Fibroblast of lung (primary cell): Measurements from ENCODE around the gene CAPZB. TPM values are rescaled to one million over a fixed set of nuclear protein-coding genes. Genes with fewer than 3 reads are reported as not detected.

Experiments
- DNase-seq, 2 donors: peaks; one replicate each; pipeline versions ENCODE4 v3.0.0 to v3.0.0-alpha.2; 2010; ENCODE audit warnings: low read depth in 2 of 2
- H2AFZ ChIP-seq: 2 replicates; pipeline ENCODE4 v1.5.1; 2012; ENCODE audit warnings: low read length, control low read depth, inconsistent platforms
- H3K27ac ChIP-seq: 2 replicates; pipeline ENCODE4 v1.5.1; 2011; ENCODE audit warnings: low read length, control low read depth; ENCODE audit not compliant: insufficient read depth
- H3K27me3 ChIP-seq: 2 replicates; pipeline ENCODE4 v1.5.1; 2011; ENCODE audit warnings: mild to moderate bottlenecking, low read length; ENCODE audit not compliant: control insufficient read depth, insufficient read depth
- H3K36me3 ChIP-seq: 2 replicates; pipeline ENCODE4 v1.5.1; 2011; ENCODE audit warnings: low read length; ENCODE audit not compliant: control insufficient read depth, insufficient read depth
- H3K4me1 ChIP-seq: 2 replicates; pipeline ENCODE4 v1.5.1; 2011; ENCODE audit warnings: low read length; ENCODE audit not compliant: control insufficient read depth, insufficient read depth; ENCODE audit errors: extremely low read depth
- H3K4me2 ChIP-seq: 2 replicates; pipeline ENCODE4 v1.5.1; 2011; ENCODE audit warnings: low read length, control low read depth; ENCODE audit not compliant: insufficient read depth; ENCODE audit errors: extremely low read depth
- H3K4me3 ChIP-seq, 4 experiments: fragments of 200-600 bp in 1 of 4; sonication (generic) in 1 of 4; replicated peaks in 1 of 4; 2 replicates each; pipeline ENCODE4 v1.5.1; 2011 to 2016; ENCODE audit warnings: low read length in 4 of 4, low read depth in 3 of 4, mild to moderate bottlenecking in 3 of 4, control low read depth in 2 of 4, inconsistent platforms in 1 of 4, mixed read lengths in 1 of 4; ENCODE audit not compliant: insufficient read depth in 1 of 4; ENCODE audit errors: control extremely low read depth in 1 of 4
- H3K79me2 ChIP-seq: 2 replicates; pipeline ENCODE4 v1.5.1; 2012; ENCODE audit warnings: mild to moderate bottlenecking, low read length, inconsistent platforms; ENCODE audit not compliant: control insufficient read depth, insufficient read depth
- H3K9ac ChIP-seq: 2 replicates; pipeline ENCODE4 v1.5.1; 2011; ENCODE audit warnings: mild to moderate bottlenecking, low read length, control low read depth; ENCODE audit not compliant: insufficient read depth
- H3K9me3 ChIP-seq: 2 replicates; pipeline ENCODE4 v1.5.1; 2012; ENCODE audit warnings: low read depth, low read length; ENCODE audit not compliant: control insufficient read depth, insufficient read depth
- H4K20me1 ChIP-seq: 2 replicates; pipeline ENCODE4 v1.5.1; 2011; ENCODE audit warnings: low read length; ENCODE audit not compliant: control insufficient read depth, insufficient read depth; ENCODE audit errors: extremely low read depth
- EZH2 ChIP-seq: IDR thresholded peaks from 2 replicates; pipeline ENCODE4 v1.5.1; 2012; ENCODE audit warnings: low read length, control low read depth, mild to moderate bottlenecking; ENCODE audit errors: missing control alignments
- polyA plus RNA-seq, 2 donors: library from polyadenylated mRNA; depleted of rRNA in 1 of 2; stranded (reverse) in 1 of 2; unstranded in 1 of 2; fragments of >200 nt; gene quantifications; 2 replicates each; pipeline ENCODE4 v1.2.1, GENCODE V29; 2011 to 2012; ENCODE audit warnings: missing spikeins in 1 of 2
- total RNA-seq: library from RNA; depleted of rRNA; stranded (reverse); fragments of >200 nt; gene quantifications from 2 replicates; pipeline ENCODE4 v1.2.1, GENCODE V29; 2014
- TF ChIP-seq, protein P1 (sequence below), 2 donors: IDR thresholded peaks in 1 of 2; conservative IDR thresholded peaks in 1 of 2; 1 replicate in 1 of 2; 2 replicates in 1 of 2; pipeline ENCODE4 v1.5.1; 2011 to 2012; ENCODE audit warnings: low read length in 2 of 2, control low read depth in 1 of 2, inconsistent platforms in 1 of 2, low read depth in 1 of 2, mild to moderate bottlenecking in 1 of 2

The CAPZB gene
- total and polyA plus RNA-seq, 2 donors (not counting 1 experiment from before 2014, with no cell fraction given), result 104 to 495 TPM

DNA sequence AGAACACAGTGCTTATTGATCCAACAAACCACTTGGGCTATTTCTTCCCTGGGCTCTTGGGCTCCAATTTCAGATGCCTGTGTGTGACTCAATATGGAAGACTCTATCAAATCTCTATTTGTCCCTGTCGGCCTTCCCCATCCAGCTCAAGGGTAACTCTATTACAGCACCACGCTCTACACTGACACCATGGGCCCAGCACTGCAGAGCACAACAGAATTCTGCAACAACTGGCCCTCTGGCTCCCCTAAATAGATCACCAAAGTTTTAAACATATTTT is 51.7 kb downstream of the CAPZB start:
- TF ChIP-seq, protein P1, sequence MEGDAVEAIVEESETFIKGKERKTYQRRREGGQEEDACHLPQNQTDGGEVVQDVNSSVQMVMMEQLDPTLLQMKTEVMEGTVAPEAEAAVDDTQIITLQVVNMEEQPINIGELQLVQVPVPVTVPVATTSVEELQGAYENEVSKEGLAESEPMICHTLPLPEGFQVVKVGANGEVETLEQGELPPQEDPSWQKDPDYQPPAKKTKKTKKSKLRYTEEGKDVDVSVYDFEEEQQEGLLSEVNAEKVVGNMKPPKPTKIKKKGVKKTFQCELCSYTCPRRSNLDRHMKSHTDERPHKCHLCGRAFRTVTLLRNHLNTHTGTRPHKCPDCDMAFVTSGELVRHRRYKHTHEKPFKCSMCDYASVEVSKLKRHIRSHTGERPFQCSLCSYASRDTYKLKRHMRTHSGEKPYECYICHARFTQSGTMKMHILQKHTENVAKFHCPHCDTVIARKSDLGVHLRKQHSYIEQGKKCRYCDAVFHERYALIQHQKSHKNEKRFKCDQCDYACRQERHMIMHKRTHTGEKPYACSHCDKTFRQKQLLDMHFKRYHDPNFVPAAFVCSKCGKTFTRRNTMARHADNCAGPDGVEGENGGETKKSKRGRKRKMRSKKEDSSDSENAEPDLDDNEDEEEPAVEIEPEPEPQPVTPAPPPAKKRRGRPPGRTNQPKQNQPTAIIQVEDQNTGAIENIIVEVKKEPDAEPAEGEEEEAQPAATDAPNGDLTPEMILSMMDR (conservative IDR thresholded peaks at IDR 0.05 in 1 of 2, IDR thresholded peaks at IDR 0.05 in 1 of 2; ENCODE audit: low read depth in 1 of 2, low read length in 2 of 2), result no peak
- no peak for TF ChIP-seq EZH2
- peak overlapping the region; percentile 36 for H3K4me2 ChIP-seq
- H3K27me3 ChIP-seq, result no peaks in the 10 kb centered on the region
- H2AFZ ChIP-seq, result no peak overlapping the region
- H4K20me1 ChIP-seq, result peaks cover 2% of the 10 kb centered on the region
- no peak overlapping the region for H3K4me3 ChIP-seq
- H3K9ac ChIP-seq, result no peak overlapping the region
- H3K36me3 ChIP-seq, result peaks cover 2% of the 10 kb centered on the region
- peaks cover 61% of the 10 kb centered on the region for H3K4me1 ChIP-seq
- H3K27ac ChIP-seq, result no peak overlapping the region
- peaks cover 95% of the 10 kb centered on the region for H3K79me2 ChIP-seq
- DNase-seq, result peak in 1 of 2 donors; percentile 65
- H3K9me3 ChIP-seq, result no peaks in the 10 kb centered on the region

- Histone ChIP-seq H3K4me2 (peak overlapping the region; percentile 36), H3K4me3 (no peak overlapping the region), H3K9me3 (no peaks in the 10 kb centered on the region), H3K4me1 (peaks cover 59% of the 10 kb centered on the region), H4K20me1 (peaks cover 2% of the 10 kb centered on the region), H2AFZ (no peak overlapping the region), H3K27me3 (no peaks in the 10 kb centered on the region), H3K9ac (no peak overlapping the region), H3K79me2 (peaks cover 95% of the 10 kb centered on the region), H3K27ac (peak overlapping the region; percentile 8), H3K36me3 (peaks cover 2% of the 10 kb centered on the region)
- TF ChIP-seq EZH2, result no peak
- TF ChIP-seq, protein P1 (conservative IDR thresholded peaks at IDR 0.05 in 1 of 2, IDR thresholded peaks at IDR 0.05 in 1 of 2; ENCODE audit: low read depth in 1 of 2, low read length in 2 of 2), result no peak
- peak in 1 of 2 donors; percentile 74 for DNase-seq
Measured at GRCh38 chr1:19432943-19433718, 52.2 kb downstream of the CAPZB start.

DNA sequence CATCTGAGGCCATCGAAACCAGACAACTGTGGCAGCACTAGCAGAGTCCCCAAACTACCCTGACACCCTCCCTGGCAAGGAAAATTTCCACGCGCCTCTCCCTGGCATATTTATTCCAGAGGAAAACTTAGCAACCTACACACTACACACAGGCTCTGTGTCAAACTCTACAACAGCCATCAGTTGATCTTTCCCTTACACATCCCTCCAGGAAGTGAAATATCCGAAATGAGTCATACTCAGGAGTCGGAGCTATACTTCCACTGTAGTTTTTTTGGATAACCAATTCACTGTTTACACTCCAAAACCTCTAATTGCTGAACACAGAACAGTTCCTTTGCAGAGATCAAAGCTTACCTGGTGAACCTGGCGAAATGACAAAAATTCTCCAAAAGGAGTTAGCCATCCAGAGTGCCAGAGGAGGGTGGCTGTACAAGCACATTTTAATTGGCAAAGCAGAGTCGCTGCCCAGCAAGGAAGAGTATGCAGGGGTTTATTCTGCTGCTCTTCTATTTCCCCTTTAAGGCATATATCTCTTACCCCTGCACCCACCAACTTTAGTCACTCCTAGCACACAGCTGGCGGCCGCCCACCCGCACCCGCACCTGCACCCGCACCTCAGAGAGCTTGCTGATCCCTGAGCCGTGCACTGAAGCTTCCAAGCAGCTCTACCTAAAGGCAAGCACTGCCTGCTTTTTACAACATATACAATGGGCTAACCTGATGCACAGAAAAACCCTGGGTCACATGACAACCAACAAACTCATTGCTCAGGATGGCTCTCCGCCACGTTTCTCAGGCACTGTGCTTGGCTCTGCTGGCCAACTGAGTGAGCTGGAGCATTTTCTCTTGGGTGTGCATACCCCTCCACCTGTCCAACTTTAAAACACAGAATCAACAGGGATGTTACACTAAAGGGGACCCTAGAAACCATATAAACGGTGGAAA is 54.9 kb downstream of the CAPZB start:
- Histone ChIP-seq H3K4me1 (peaks cover 53% of the 10 kb centered on the region), H3K4me2 (peak overlapping the region; percentile 61), H3K4me3 (no peak overlapping the region)

More for the DNA sequence above, 54.9 kb downstream of the CAPZB start:
- peaks cover 2% of the 10 kb centered on the region for H4K20me1 ChIP-seq
- H3K27ac ChIP-seq, result peak overlapping the region; percentile 70
- TF ChIP-seq, protein P1 (conservative IDR thresholded peaks at IDR 0.05 in 1 of 2, IDR thresholded peaks at IDR 0.05 in 1 of 2; ENCODE audit: low read depth in 1 of 2, low read length in 2 of 2), result no peak
- TF ChIP-seq EZH2, result no peak
- H3K9me3 ChIP-seq, result no peaks in the 10 kb centered on the region
- H3K9ac ChIP-seq, result no peak overlapping the region
- no peak overlapping the region for H2AFZ ChIP-seq
- peaks cover 89% of the 10 kb centered on the region for H3K79me2 ChIP-seq
- H3K36me3 ChIP-seq, result no peaks in the 10 kb centered on the region
- no peaks in the 10 kb centered on the region for H3K27me3 ChIP-seq
- peak; percentile 72 to 79 for DNase-seq
